ENCODE measurements around the gene SMOC2.

- TF ChIP-seq CTCF (IDR thresholded peaks at IDR 0.05) (no peak), POLR2A (IDR thresholded peaks at IDR 0.05) (no peak)
These were observed 199.8 kb downstream of the SMOC2 start for GRCh38 chr6:168640768-168641167.
